Left lung (tissue), 10 donors: ENCODE measurements around the gene DNAJC11. TPM values are rescaled to one million over a fixed set of nuclear protein-coding genes. Genes with fewer than 3 reads are reported as not detected.

Experiments
- ATAC-seq: fragments of 200-7000 bp; cut with Tn5 transposase; one replicate; pipeline ENCODE4 v1.9.1; 2020; ENCODE audit warnings: moderate library complexity
- DNase-seq, 4 donors: peaks; one replicate each; pipeline ENCODE4 v3.0.0-alpha.2; 2013 to 2020
- H3K27ac ChIP-seq, 2 donors: fragments of 200-600 bp; sonication (generic) in 1 of 2; one replicate each; pipeline versions ENCODE4 v1.5.0 to v1.8.0; 2020 to 2021
- H3K27me3 ChIP-seq, 2 donors: fragments of 200-600 bp; sonication (generic) in 1 of 2; one replicate each; pipeline versions ENCODE4 v1.5.0 to v1.8.0; 2020 to 2021
- H3K36me3 ChIP-seq, 2 donors: fragments of 200-600 bp; sonication (generic) in 1 of 2; one replicate each; pipeline versions ENCODE4 v1.5.0 to v1.8.0; 2020 to 2021
- H3K4me1 ChIP-seq, 2 donors: fragments of 200-600 bp; one replicate each; pipeline ENCODE4 v1.8.0; 2021
- H3K4me3 ChIP-seq, 2 donors: fragments of 200-600 bp; sonication (generic) in 1 of 2; one replicate each; pipeline versions ENCODE4 v1.5.0 to v1.8.0; 2020 to 2021; ENCODE audit warnings: mild to moderate bottlenecking in 1 of 2
- H3K9me3 ChIP-seq, 2 donors: fragments of 200-600 bp; sonication (generic) in 1 of 2; one replicate each; pipeline versions ENCODE4 v1.5.0 to v1.8.0; 2020 to 2021
- CTCF ChIP-seq, 2 donors: fragments of 200-600 bp; sonication (generic) in 1 of 2; IDR thresholded peaks; one replicate each; pipeline versions ENCODE4 v1.5.0 to v1.8.0; 2021; ENCODE audit warnings: antibody characterized with exemption in 2 of 2
- intact Hi-C, 2 donors: fragments of 100-400 bp; cut with DNase I; formaldehyde crosslinking; loops; one replicate each; pipeline versions ENCODE4 v1.11.2 to v1.14.2; 2022
- polyA plus RNA-seq, 6 donors: library from polyadenylated mRNA; unstranded; fragments of 120-200 nt; gene quantifications; one replicate each; pipeline ENCODE4 v1.2.1, GENCODE V29; 2013; ENCODE audit not compliant: insufficient read length in 6 of 6
- total RNA-seq, 2 donors: library from RNA; stranded (reverse); fragmentation: NEBNext Ultra II Directional; extraction: Animal tissue kit (Norgen Biotek cat#: 25700); gene quantifications; one replicate each; pipeline ENCODE4 v1.2.1, GENCODE V29; 2021
- donor health status: DM: no; HTN: yes; CAD: no.
- donor health status: DM: no; HTN: no; CAD: no.

Gene DNAJC11
- total and polyA plus RNA-seq, 8 donors, result 33.5 to 52.0 (median 46.7) TPM

DNA sequence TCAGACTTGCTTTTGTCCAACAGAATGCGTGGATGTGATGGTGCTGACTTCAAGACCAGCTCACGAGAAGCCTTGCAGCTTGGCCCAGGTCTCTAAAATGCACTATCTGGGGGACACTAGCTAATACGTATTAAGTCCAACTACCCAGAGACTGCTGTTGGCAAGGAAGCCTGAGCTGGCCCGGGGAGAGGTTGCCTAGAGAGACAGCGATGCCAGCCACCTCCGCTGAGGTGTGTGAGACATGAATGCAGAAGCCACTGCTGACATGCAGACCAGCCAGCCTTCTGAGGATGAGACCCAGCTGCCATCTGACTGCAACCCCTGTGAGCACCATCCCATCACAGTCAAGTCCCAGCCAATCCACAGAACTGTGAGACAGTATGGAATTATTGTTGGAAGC, 44.5 kb downstream of the DNAJC11 start:
- TF ChIP-seq CTCF (IDR thresholded peaks at IDR 0.05), result no peak
- no peak for ATAC-seq
- peaks cover 0 to 22% of the 10 kb centered on the region in 2 donors for H3K36me3 ChIP-seq
- H3K9me3 ChIP-seq, result no peaks in the 10 kb centered on the region
- intact Hi-C loops, result no loop called here
- H3K4me1 ChIP-seq, result no peaks in the 10 kb centered on the region
- H3K4me3 ChIP-seq, result no peak overlapping the region
- no peak overlapping the region for H3K27ac ChIP-seq
- no peaks in the 10 kb centered on the region for H3K27me3 ChIP-seq
- DNase-seq, result no peak

GRCh38 chr1:6653436-6654290, 48.0 kb downstream of the DNAJC11 start:
- H3K36me3 ChIP-seq, result peaks cover 0 to 50% of the 10 kb centered on the region in 2 donors
- H3K27ac ChIP-seq, result no peak overlapping the region
- H3K4me3 ChIP-seq, result no peak overlapping the region
- DNase-seq, result no peak
- ATAC-seq, result no peak
- H3K4me1 ChIP-seq, result no peaks in the 10 kb centered on the region
- intact Hi-C loops, result no loop called here
- no peaks in the 10 kb centered on the region for H3K9me3 ChIP-seq
- no peak for TF ChIP-seq CTCF (IDR thresholded peaks at IDR 0.05)
- no peaks in the 10 kb centered on the region for H3K27me3 ChIP-seq

DNA sequence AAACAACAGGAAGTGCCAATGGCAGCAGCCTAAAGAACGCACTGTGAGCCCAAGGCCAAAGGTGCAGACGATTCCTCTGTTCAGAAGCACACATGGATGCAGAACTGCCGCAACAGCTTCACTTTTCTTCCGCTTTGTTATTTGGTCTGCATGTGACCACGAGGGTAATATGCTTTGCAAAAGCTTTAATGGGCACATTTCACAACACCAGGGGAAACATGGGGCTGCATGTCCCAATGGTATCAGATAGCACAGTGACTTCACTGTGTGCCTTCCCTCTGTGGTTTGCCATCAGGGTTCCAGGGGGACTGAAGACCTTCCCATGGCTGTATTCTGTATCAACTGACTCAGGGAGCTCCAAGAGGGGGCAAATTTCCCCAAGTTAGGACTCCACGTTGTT, 48.6 kb downstream of the DNAJC11 start:
- no peaks in the 10 kb centered on the region for H3K9me3 ChIP-seq
- H3K4me1 ChIP-seq, result no peaks in the 10 kb centered on the region
- intact Hi-C loops, result no loop called here
- DNase-seq, result no peak
- H3K4me3 ChIP-seq, result no peak overlapping the region
- no peak for ATAC-seq
- no peak overlapping the region for H3K27ac ChIP-seq
- no peak for TF ChIP-seq CTCF (IDR thresholded peaks at IDR 0.05)
- H3K27me3 ChIP-seq, result no peaks in the 10 kb centered on the region
- H3K36me3 ChIP-seq, result peaks cover 0 to 53% of the 10 kb centered on the region in 2 donors

- no peaks in the 10 kb centered on the region for H3K9me3 ChIP-seq
- no peak overlapping the region for H3K4me3 ChIP-seq
- TF ChIP-seq CTCF (IDR thresholded peaks at IDR 0.05), result no peak
- H3K4me1 ChIP-seq, result no peaks in the 10 kb centered on the region
- peaks cover 0 to 53% of the 10 kb centered on the region in 2 donors for H3K36me3 ChIP-seq
- no peak overlapping the region for H3K27ac ChIP-seq
- DNase-seq (peak in 1 of 4 donors; percentile 62), ATAC-seq (no peak)
- intact Hi-C loops, result no loop called here
- no peaks in the 10 kb centered on the region for H3K27me3 ChIP-seq
These were observed 49.7 kb downstream of the DNAJC11 start for GRCh38 chr1:6651909-6652308.

DNA sequence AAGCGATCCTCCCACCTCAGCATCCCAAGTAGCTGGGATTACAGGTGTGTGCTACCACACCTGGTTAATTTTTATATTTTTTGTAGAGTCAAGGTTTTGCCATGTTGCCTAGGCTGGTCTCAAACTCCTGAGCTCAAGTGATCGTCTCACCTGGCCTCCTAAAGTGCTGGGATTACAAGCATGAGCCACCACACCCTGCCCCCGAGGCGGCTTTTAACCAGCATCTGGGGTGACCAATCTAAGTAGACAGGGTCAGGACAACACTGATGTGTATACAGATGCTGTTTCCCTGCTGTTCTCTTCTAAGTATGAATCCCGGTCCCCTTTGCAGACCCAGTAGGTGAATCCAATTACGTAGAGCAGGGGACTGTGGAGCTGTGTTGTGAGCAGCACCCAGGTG, 53.1 kb downstream of the DNAJC11 start:
- no peaks in the 10 kb centered on the region for H3K27me3 ChIP-seq
- H3K4me3 ChIP-seq, result no peak overlapping the region
- no peaks in the 10 kb centered on the region for H3K4me1 ChIP-seq
- intact Hi-C loops, result no loop called here
- peaks cover 0 to 71% of the 10 kb centered on the region in 2 donors for H3K36me3 ChIP-seq
- no peak for TF ChIP-seq CTCF (IDR thresholded peaks at IDR 0.05)
- no peaks in the 10 kb centered on the region for H3K9me3 ChIP-seq
- ATAC-seq, result no peak
- H3K27ac ChIP-seq, result no peak overlapping the region
- no peak for DNase-seq
